ENCODE data around the gene GJB2.

Gene GJB2

DNA sequence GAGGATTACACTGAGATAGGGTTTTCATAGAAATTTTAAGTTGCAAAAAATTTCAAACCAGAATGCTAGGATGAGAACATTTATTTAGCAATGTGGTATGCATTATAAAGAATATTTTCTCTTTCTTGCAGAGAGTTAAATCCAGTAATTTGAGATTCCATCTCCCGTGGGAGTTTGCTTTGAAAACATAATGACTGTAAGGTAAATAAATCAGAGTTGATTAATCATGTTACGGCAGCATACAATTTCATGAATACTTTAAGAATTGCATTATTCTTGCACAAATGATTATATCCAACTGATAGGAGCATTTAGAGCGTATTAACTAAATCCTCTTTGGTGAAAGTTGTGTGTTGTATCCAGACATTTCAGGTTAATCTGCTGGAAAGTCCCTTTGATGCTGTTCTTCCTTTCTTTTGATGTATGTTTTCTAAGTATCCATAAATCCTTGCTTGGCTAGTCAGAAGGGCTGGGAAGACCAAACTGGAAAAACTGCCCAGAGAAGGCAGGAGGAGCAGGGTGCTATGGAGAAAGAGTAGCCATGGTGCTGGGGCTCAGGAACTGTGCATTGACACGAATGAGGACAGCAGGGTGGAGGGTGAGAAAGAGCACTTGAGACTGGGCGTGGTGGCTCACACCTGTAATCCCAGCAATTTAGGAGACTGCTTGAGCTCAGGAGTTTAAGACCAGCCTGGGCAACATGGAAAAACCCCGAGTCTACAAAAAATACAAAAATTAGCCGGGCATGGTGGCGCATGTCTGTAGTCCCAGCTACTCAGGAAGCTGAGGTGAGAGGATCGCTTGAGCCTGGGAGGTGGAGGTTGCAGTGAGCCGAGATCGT, 27.1 kb downstream of the GJB2 start:
- H3K27ac ChIP-seq, result peak overlapping the region; percentile 12; the same call in 1 of the 2 replicates
- no peak for TF ChIP-seq ZFX (IDR thresholded peaks at IDR 0.05)
- TF ChIP-seq, protein P1, sequence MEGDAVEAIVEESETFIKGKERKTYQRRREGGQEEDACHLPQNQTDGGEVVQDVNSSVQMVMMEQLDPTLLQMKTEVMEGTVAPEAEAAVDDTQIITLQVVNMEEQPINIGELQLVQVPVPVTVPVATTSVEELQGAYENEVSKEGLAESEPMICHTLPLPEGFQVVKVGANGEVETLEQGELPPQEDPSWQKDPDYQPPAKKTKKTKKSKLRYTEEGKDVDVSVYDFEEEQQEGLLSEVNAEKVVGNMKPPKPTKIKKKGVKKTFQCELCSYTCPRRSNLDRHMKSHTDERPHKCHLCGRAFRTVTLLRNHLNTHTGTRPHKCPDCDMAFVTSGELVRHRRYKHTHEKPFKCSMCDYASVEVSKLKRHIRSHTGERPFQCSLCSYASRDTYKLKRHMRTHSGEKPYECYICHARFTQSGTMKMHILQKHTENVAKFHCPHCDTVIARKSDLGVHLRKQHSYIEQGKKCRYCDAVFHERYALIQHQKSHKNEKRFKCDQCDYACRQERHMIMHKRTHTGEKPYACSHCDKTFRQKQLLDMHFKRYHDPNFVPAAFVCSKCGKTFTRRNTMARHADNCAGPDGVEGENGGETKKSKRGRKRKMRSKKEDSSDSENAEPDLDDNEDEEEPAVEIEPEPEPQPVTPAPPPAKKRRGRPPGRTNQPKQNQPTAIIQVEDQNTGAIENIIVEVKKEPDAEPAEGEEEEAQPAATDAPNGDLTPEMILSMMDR (conservative IDR thresholded peaks at IDR 0.05), result no peak

DNA sequence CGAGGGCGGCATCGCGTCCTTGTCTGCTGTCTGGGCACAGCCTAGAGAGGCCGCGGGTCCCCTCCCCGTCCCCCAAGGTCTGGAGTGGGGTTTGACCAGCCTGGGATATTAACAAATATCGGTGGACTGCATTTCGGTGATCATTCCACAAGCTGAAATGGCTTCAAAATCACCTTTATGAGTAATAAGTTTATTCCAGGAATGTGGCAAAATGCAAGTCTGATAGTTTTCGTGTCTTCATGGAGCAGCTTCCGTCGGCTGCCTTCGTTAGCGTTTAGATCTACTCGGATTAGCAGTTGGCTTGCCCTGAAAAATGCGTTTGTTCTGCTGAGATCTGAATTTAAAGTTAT, 30.8 kb downstream of the GJB2 start:
- H3K27ac ChIP-seq, result no peak overlapping the region
- TF ChIP-seq, protein P1 (conservative IDR thresholded peaks at IDR 0.05), result no peak
- no peak for TF ChIP-seq ZFX (IDR thresholded peaks at IDR 0.05)

DNA sequence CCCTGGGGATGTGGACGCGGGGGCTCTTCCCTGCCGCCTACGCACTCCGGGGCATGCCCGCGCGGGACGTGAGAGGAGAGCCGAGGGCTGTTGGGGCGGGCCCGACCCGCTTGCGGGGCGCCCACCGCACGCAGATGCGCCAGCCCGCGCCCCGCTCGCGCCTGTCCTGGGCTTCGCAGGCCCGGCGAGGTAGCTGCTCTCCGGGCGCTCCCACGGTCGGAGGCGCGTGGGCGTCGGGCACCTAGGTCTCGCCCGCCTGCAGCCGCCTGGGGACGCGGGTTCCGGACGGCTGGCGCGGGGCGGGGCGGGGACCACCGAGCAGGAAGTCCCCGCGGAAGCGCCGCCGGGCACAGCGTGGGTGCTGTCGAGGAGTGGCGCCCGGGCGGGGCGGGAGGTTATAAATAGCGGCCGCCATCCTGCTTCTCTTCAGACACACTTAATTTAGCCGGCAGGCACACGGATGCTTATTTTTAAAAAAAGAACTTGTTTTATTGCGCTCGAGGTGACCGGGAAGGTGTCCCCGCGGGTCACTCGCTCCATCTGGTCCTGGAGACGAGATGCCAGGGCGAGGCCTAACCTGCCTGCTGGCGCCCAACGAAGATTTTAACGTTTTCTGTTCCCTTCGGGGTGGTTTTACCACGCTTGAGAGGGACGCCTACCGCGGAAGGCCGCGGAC, 31.3 kb downstream of the GJB2 start:
- no peak overlapping the region for H3K27ac ChIP-seq
- TF ChIP-seq, protein P1 (conservative IDR thresholded peaks at IDR 0.05), result no peak
- no peak for TF ChIP-seq ZFX (IDR thresholded peaks at IDR 0.05)

DNA sequence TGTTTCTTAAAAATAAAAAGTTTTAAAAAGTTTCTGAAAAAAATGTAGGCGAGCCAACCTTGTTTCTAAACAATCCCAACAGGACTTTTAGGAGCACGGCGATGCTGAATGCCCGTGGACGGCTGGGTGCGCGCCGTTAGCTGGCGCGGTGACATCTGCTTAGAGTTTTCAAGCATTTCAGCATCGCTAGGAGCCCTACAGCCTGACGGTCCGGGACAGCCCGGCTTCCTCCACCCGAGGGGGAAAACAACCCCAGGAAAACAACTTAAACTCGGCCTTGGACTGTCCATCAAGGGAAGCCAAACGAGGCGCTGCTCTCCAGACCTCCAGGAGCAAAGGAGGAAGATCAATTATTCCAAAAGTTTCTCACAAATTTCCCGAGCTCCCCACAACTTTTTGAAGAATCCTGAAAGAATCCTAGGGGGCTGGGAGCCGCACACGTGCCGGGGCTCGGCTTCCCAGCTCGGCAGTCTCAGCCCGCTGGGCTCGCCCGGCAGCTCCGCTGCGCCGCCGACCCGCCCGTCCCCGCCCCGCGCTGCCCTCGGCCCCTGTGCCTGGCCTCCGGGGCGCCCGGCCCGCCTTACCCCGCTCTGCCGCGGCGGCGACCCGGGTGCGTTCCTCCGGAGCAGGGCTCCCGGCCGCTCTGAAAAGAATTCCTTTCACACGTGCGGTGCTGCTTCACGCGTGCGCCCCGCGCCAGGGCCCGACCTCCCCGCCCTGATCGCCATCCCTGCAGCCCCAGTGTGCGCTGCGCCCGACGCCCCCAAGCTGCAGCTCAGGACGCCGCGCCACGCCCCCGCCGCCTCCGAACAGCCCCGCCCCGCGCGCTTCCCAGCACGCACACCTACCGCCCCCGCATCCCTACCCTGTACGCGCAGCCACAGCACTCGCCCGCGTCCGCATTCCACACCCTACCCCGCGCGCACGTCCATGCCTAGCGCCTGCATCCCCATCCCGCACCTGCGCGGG, 32.1 kb downstream of the GJB2 start, which contains the start of gene GJA3:
Gene GJA3 (minus strand): TSS at position 747 of the 969 bp plus-strand sequence. CDS start 17,764 bp downstream, outside the sequence.
- TF ChIP-seq, protein P1 (conservative IDR thresholded peaks at IDR 0.05), result no peak
- TF ChIP-seq ZFX (IDR thresholded peaks at IDR 0.05), result no peak
- no peak within 1 kb of the TSS for H3K27ac ChIP-seq

DNA sequence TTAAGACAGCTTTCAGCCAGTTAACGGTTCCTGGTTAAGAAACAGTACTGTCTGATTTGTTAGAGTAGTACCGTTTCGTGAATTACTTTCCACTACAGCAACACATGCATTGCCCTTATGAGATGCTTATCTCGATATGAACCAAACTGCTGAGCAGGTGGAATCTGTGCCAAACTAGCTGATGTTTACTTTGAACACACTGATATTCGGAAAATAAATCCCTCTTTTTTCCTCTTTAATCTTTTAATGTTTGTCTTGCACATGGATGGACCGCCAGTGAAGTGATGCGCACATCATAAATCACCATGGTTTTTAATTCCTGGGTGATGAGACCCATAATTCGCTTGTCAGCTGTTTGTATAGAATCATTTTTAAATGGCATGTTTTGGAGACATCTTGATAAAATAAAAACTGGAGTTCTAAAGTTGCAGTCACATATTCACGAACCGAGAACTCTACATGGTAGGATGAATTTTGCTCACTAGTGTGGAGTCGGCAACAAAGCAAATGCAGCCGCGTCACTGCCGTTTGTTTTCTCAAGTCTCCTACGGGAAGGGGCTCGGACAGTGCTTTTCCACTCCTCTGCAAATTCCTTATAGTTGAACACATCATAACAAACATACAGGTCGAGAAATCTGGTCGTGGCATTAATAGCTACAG, 33.0 kb downstream of the GJB2 start:
- no peak overlapping the region for H3K27ac ChIP-seq

DNA sequence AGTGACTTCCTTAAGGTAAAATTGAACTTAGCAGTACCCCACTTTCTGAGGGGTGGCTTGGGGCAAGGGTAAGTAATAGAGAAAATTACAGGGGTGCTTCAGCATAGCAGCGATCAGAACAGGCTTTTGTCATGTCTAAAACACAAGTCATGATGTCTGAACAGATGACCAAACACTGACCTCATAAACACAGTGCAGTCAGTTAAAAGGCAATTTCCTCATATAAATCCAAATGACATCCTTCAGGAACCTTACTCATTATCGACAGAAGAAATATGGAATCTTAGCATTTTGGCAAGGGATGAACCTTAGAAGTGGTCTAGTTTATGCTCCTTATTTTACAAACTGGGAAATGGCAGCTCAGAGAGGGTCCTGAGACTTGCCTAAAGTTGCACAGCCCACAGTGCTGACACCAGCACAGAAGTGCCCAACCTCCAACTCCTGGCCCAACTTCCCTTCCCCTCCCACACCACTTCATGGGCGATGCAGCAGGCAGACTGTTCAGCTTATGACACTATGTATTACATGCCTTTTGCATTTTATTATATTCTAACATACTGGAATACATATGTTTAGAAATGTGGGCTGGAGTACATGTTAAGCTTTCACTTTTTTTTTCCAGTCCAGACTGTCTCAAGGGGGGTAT, 35.5 kb downstream of the GJB2 start:
- TF ChIP-seq, protein P1 (conservative IDR thresholded peaks at IDR 0.05), result no peak
- TF ChIP-seq ZFX (IDR thresholded peaks at IDR 0.05), result no peak
- no peak overlapping the region for H3K27ac ChIP-seq

More for the DNA sequence above, 33.0 kb downstream of the GJB2 start:
- TF ChIP-seq ZFX (IDR thresholded peaks at IDR 0.05), result no peak
- TF ChIP-seq, protein P1 (conservative IDR thresholded peaks at IDR 0.05), result no peak
